Osteocyte (in vitro differentiated cells): ENCODE measurements around the gene LGALS13. TPM values are rescaled to one million over a fixed set of nuclear protein-coding genes. Genes with fewer than 3 reads are reported as not detected.

Experiments
- DNase-seq: peaks from one replicate; pipeline ENCODE4 v3.0.0; 2021; ENCODE audit warnings: mixed read lengths; ENCODE audit not compliant: unreplicated experiment; ENCODE audit errors: extremely low spot score
- H3K27ac Mint-ChIP-seq: one replicate; pipeline ENCODE4 v1.8.0; 2021; ENCODE audit warnings: mild to moderate bottlenecking, mixed read lengths; ENCODE audit not compliant: unreplicated experiment
- H3K27me3 Mint-ChIP-seq: one replicate; pipeline ENCODE4 v1.8.0; 2021; ENCODE audit warnings: mixed read lengths; ENCODE audit not compliant: unreplicated experiment
- H3K36me3 Mint-ChIP-seq: one replicate; pipeline ENCODE4 v1.8.0; 2021; ENCODE audit warnings: mixed read lengths; ENCODE audit not compliant: unreplicated experiment
- H3K4me1 Mint-ChIP-seq: one replicate; pipeline ENCODE4 v1.8.0; 2021; ENCODE audit warnings: mixed read lengths; ENCODE audit not compliant: unreplicated experiment
- H3K4me3 Mint-ChIP-seq: one replicate; pipeline ENCODE4 v1.8.0; 2021; ENCODE audit warnings: mild to moderate bottlenecking, moderate library complexity, mixed read lengths; ENCODE audit not compliant: unreplicated experiment
- H3K9me3 Mint-ChIP-seq: one replicate; pipeline ENCODE4 v1.8.0; 2021; ENCODE audit warnings: mixed read lengths; ENCODE audit not compliant: unreplicated experiment
- CTCF ChIP-seq: fragments of 200-600 bp; sonication (generic); IDR thresholded peaks from 2 replicates; pipeline ENCODE4 v1.5.0; 2021; ENCODE audit warnings: antibody characterized with exemption, mild to moderate bottlenecking, moderate library complexity
- total RNA-seq: library from RNA; stranded (reverse); gene quantifications from 2 replicates; pipeline ENCODE4 v1.2.1, GENCODE V29; 2021

Gene LGALS13
- total RNA-seq, 1 donor from 2014 or later: not detected

DNA sequence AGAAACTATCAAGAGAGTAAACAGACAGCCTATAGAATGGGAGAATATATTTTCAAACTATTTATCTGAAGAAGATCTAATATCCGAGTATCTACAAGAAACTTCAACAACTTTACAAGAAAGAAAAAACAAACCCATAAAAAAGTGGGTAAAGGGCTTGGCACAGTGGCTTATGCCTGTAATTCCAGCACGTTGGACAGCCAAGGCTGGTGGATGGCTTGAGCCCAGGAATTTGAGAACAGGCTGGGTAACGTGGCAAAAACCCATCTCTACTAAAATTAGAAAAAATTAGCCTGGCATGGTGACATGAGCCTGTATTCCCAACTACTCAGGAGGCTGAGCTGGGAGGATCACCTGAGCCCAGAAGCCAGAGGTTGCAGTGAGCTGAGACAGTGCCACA lies 45.6 kb downstream of the LGALS13 start:
- DNase-seq: no peak
- H3K4me1 Mint-ChIP-seq: no peaks in the 10 kb centered on the region
- H3K27me3 Mint-ChIP-seq: peaks cover 4% of the 10 kb centered on the region
- no peak overlapping the region for H3K4me3 Mint-ChIP-seq
- no peak for TF ChIP-seq CTCF
- H3K27ac Mint-ChIP-seq: no peak overlapping the region
- H3K36me3 Mint-ChIP-seq: no peaks in the 10 kb centered on the region
- H3K9me3 Mint-ChIP-seq: no peaks in the 10 kb centered on the region

- no peak for DNase-seq
- H3K27me3 Mint-ChIP-seq: peaks cover 11% of the 10 kb centered on the region
- no peaks in the 10 kb centered on the region for H3K36me3 Mint-ChIP-seq
- TF ChIP-seq CTCF: no peak
- H3K4me1 Mint-ChIP-seq: no peaks in the 10 kb centered on the region
- H3K9me3 Mint-ChIP-seq: no peaks in the 10 kb centered on the region
- no peak within 1 kb of the TSS for H3K27ac Mint-ChIP-seq
- no peak within 1 kb of the TSS for H3K4me3 Mint-ChIP-seq
These were observed 53.3 kb downstream of the LGALS13 start, which contains the start of gene LGALS16 for GRCh38 chr19:39655613-39656012. LGALS16 (plus strand) TSS chr19:39655913; CDS start chr19:39655962, 49 bp downstream.

Other genes starting within 250 kb of the LGALS13 start
- gene PAF1, start 211.4 kb upstream of the LGALS13 start, total RNA-seq: 45.6 and 45.9 TPM in 2 replicates
- 37.1 and 38.7 TPM in 2 replicates for gene MED29, start 211.1 kb upstream of the LGALS13 start, total RNA-seq
- 81.5 and 105 TPM in 2 replicates for gene ZFP36, start 195.7 kb upstream of the LGALS13 start, total RNA-seq
- gene PLEKHG2, start 189.9 kb upstream of the LGALS13 start, total RNA-seq: 131 and 150 TPM in 2 replicates
- gene RPS16, start 166.6 kb upstream of the LGALS13 start, total RNA-seq: 1,827 and 1,860 TPM in 2 replicates
- gene SUPT5H, start 156.9 kb upstream of the LGALS13 start, total RNA-seq: 130 and 132 TPM in 2 replicates
- 55.9 and 56.0 TPM in 2 replicates for gene TIMM50, start 121.7 kb upstream of the LGALS13 start, total RNA-seq
- gene DLL3, start 103.6 kb upstream of the LGALS13 start, total RNA-seq: 0.42 and 0.62 TPM in 2 replicates
- gene SELENOV, start 87.4 kb upstream of the LGALS13 start, total RNA-seq: not detected in 2 replicates
- gene EID2B, start 69.7 kb upstream of the LGALS13 start, total RNA-seq: 3.6 and 4.0 TPM in 2 replicates
- 16.6 and 18.1 TPM in 2 replicates for gene EID2, start 62.4 kb upstream of the LGALS13 start, total RNA-seq
- not detected in 2 replicates for gene LGALS16, start 53.4 kb downstream of the LGALS13 start, total RNA-seq
- not detected in 2 replicates for gene LGALS14, start 102.0 kb downstream of the LGALS13 start, total RNA-seq
- not detected in 2 replicates for gene CLC, start 135.5 kb downstream of the LGALS13 start, total RNA-seq
- gene LEUTX, start 176.3 kb downstream of the LGALS13 start, total RNA-seq: not detected in 2 replicates
- 31.7 and 34.0 TPM in 2 replicates for gene DYRK1B, start 231.6 kb downstream of the LGALS13 start, total RNA-seq
- gene FBL, start 243.9 kb downstream of the LGALS13 start, total RNA-seq: 161 and 172 TPM in 2 replicates